Stimulated activated naive CD8-positive, alpha-beta T cell treated with anti-CD3 and anti-CD28 coated beads, Interleukin-15, amount 100 ng/mL, for 72 hours (primary cell): ENCODE results near the gene AMPH.
"Not testable (repeated sequence)": the region's sequence is repeated elsewhere in the genome, so short reads cannot be mapped to it uniquely, and the experiment has no call there.

Source experiments
- ATAC-seq: fragments of 150-1000 bp; cut with Tn5 transposase; 2 replicates; pipeline ENCODE4 v1.10.0; 2021; ENCODE audit warnings: mild to moderate bottlenecking, moderate library complexity
- DNase-seq, 2 donors: peaks; one replicate each; pipeline ENCODE4 v3.0.0; 2021 to 2022
- H3K27ac Mint-ChIP-seq, 2 donors: one replicate each; pipeline ENCODE4 v1.8.0; 2022; ENCODE audit warnings: mild to moderate bottlenecking in 2 of 2, mixed read lengths in 2 of 2, moderate library complexity in 2 of 2
- H3K27me3 Mint-ChIP-seq: one replicate; pipeline ENCODE4 v1.8.0; 2022; ENCODE audit warnings: mixed read lengths
- H3K4me1 Mint-ChIP-seq: one replicate; pipeline ENCODE4 v1.8.0; 2022; ENCODE audit warnings: mild to moderate bottlenecking, mixed read lengths
- H3K4me3 Mint-ChIP-seq, 2 donors: one replicate each; pipeline ENCODE4 v1.8.0; 2022; ENCODE audit warnings: mild to moderate bottlenecking in 2 of 2, mixed read lengths in 2 of 2, moderate library complexity in 1 of 2
- H3K9me3 Mint-ChIP-seq, 2 donors: one replicate each; pipeline ENCODE4 v1.8.0; 2022; ENCODE audit warnings: mixed read lengths in 2 of 2

AMPH gene

DNA sequence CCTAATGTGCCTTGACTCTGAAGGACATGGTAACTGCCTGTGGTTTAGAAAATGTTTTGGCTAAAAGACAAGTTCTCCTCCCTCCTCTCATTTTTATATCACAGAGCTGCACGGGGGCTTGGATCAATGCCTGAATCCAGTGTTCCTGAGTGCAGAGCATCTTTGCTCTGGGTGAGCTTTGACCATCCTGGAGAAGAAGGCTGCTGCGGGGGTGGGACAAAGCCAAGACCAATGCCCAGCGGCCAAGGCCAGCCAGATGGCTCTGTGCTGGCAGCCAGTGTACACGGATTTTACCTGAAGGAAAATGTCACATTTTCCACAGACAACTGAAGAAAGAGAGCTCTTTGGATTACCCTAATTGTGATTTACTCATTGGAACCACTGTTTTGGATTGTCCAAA is 255.7 kb downstream of the AMPH start:
- Mint-ChIP-seq H3K4me3 (no peak overlapping the region), H3K27ac (no peak overlapping the region), H3K4me1 (peaks cover 18% of the 10 kb centered on the region), H3K9me3 (no peaks in the 10 kb centered on the region), H3K27me3 (no peaks in the 10 kb centered on the region)
- DNase-seq (no peak), ATAC-seq (no peak)

- no peak overlapping the region for H3K27ac Mint-ChIP-seq
- H3K4me1 Mint-ChIP-seq = peaks cover 20% of the 10 kb centered on the region
- peak; percentile 49 for ATAC-seq
- peak; percentile 47 to 57 for DNase-seq
- no peaks in the 10 kb centered on the region for H3K9me3 Mint-ChIP-seq
- H3K27me3 Mint-ChIP-seq = no peaks in the 10 kb centered on the region
- H3K4me3 Mint-ChIP-seq = no peak overlapping the region
These were observed 256.7 kb downstream of the AMPH start for GRCh38 chr7:38374507-38374906.

GRCh38 chr7:38373155-38373554 is 258.0 kb downstream of the AMPH start:
- H3K4me1 Mint-ChIP-seq = peaks cover 32% of the 10 kb centered on the region
- DNase-seq = no peak
- no peak overlapping the region for H3K4me3 Mint-ChIP-seq
- no peak for ATAC-seq
- H3K27me3 Mint-ChIP-seq = no peaks in the 10 kb centered on the region
- no peak overlapping the region for H3K27ac Mint-ChIP-seq
- no peaks in the 10 kb centered on the region for H3K9me3 Mint-ChIP-seq

- DNase-seq (no peak), ATAC-seq (no peak)
- Mint-ChIP-seq H3K4me1 (peaks cover 35% of the 10 kb centered on the region), H3K9me3 (no peaks in the 10 kb centered on the region), H3K27me3 (no peaks in the 10 kb centered on the region), H3K27ac (no peak overlapping the region), H3K4me3 (no peak overlapping the region)
These were observed 258.9 kb downstream of the AMPH start for GRCh38 chr7:38372290-38372689.

DNA sequence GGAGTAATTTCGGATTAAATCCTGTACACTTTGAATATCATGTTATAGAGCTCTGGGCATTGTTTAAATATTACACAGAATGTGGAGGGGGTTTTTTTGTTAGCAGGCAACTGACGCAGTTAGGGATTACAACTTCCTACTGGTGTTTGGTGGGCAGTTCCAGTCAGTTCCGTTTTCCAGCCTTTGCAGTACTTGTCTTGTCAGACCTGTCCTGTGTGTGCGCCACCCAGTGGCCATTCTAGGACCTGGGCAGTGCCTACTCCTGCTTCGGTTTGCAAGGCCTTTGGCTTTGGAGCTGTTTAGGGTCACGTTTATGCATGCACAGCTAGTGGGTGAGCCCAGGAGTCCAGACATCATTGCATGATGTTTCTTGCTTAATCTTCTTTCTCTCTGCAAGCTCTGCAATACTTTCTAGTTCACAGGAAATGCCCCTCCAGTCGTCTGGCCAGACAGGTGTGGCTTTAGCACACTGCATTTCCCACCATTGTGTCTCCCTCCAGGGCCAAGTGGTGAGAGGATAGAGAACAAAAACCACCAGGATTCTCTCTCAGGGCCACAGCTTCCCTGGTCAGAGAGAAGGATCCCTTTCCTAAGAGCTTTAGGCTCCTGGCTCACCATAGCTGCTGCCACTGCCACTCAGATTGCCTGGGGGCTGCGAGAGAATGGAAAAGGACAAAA is 261.2 kb downstream of the AMPH start:
- ATAC-seq (peak; percentile 79), DNase-seq (peak; percentile 74 to 83)
- no peaks in the 10 kb centered on the region for H3K27me3 Mint-ChIP-seq
- H3K4me1 Mint-ChIP-seq = peaks cover 50% of the 10 kb centered on the region
- H3K27ac Mint-ChIP-seq = no peak overlapping the region
- H3K9me3 Mint-ChIP-seq = no peaks in the 10 kb centered on the region
- H3K4me3 Mint-ChIP-seq = peak overlapping the region; percentile 25 to 30

DNA sequence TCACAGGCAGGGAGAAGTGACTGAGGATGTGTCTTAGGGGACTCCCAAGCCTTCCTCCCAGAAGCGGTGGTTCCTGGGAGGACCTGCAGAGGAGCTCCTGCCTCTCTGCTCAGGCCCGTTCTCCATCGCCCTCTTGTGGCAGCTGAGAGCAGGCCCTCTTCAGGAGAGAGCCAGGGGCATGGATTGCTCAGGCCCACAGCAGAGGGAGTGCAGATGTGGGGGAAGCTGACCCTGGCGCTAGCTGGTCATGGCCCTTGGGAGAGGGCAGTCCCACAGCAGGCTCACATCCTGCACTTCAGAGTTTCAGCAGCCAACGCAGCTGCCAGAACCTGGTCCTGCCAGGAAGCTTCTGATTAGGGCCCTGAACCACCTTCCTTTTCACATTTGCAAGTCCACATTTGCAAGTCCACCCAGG is 263.0 kb downstream of the AMPH start:
- peak overlapping the region in 1 of 2 donors; percentile 68 for H3K27ac Mint-ChIP-seq
- no peaks in the 10 kb centered on the region for H3K9me3 Mint-ChIP-seq
- peak overlapping the region; percentile 66 to 67 for H3K4me3 Mint-ChIP-seq
- peak; percentile 65 to 76 for DNase-seq
- H3K27me3 Mint-ChIP-seq = no peaks in the 10 kb centered on the region
- peak; percentile 52 for ATAC-seq
- H3K4me1 Mint-ChIP-seq = peaks cover 67% of the 10 kb centered on the region

DNA sequence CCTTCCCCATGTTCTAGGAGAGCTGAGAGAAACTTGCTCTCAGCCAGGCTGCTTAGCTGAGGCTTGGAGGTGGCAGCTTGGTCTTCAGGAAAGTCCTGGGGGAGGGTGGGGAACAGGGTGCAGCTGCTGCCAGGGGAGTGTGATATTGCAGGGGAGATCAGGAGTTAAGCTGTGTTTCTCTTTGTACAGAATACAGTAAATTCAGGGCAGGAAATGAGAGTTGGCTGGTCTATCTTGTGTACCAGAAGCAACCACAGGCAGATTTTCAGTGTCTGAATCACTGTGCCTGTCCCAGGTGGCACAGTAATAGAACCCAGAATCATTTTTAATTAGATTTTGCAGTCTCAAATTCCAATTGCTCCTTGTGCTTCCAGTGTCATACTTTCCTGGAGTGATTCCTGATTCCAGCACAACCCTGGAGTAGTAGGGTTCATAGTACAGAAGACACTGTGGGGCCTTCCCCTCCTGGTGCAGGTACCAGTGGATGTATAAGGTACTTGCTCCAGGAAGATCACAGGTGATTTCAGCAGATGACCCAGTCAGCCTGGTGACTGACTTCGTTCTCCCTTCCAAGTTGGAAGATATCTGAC is 263.8 kb downstream of the AMPH start:
- H3K4me1 Mint-ChIP-seq = peaks cover 72% of the 10 kb centered on the region
- DNase-seq (peak in 1 of 2 donors; percentile 50), ATAC-seq (peak; percentile 84)
- peak overlapping the region; percentile 66 to 67 for H3K4me3 Mint-ChIP-seq
- no peaks in the 10 kb centered on the region for H3K9me3 Mint-ChIP-seq
- H3K27ac Mint-ChIP-seq = peak overlapping the region; percentile 66 to 68
- H3K27me3 Mint-ChIP-seq = no peaks in the 10 kb centered on the region

- Mint-ChIP-seq H3K4me1 (peaks cover 53% of the 10 kb centered on the region), H3K4me3 (peak overlapping the region; percentile 84 to 92)
These were observed 267.8 kb downstream of the AMPH start for GRCh38 chr7:38363379-38363778.

GRCh38 chr7:38362611-38363237 is 268.4 kb downstream of the AMPH start:
- Mint-ChIP-seq H3K27ac (peak overlapping the region; percentile 85 to 93), H3K4me1 (peaks cover 53% of the 10 kb centered on the region), H3K4me3 (peak overlapping the region; percentile 84 to 92)
- H3K27me3 Mint-ChIP-seq, H3K9me3 Mint-ChIP-seq: not testable (repeated sequence)
- peak; percentile 54 to 73 for DNase-seq
- peak; percentile 70 for ATAC-seq

More at GRCh38 chr7:38363379-38363778, 267.8 kb downstream of the AMPH start:
- ATAC-seq (peak; percentile 38), DNase-seq (peak; percentile 74 to 77)
- H3K27ac Mint-ChIP-seq = peak overlapping the region in 1 of 2 donors; percentile 28
- H3K27me3 Mint-ChIP-seq, H3K9me3 Mint-ChIP-seq: not testable (repeated sequence)

GRCh38 chr7:38360776-38361175 is 270.4 kb downstream of the AMPH start:
- DNase-seq = no peak
- H3K27ac Mint-ChIP-seq = no peak overlapping the region
- peak overlapping the region; percentile 95 to 97 for H3K4me3 Mint-ChIP-seq
- no peaks in the 10 kb centered on the region for H3K27me3 Mint-ChIP-seq
- no peaks in the 10 kb centered on the region for H3K9me3 Mint-ChIP-seq
- H3K4me1 Mint-ChIP-seq = peaks cover 46% of the 10 kb centered on the region
- ATAC-seq = no peak

DNA sequence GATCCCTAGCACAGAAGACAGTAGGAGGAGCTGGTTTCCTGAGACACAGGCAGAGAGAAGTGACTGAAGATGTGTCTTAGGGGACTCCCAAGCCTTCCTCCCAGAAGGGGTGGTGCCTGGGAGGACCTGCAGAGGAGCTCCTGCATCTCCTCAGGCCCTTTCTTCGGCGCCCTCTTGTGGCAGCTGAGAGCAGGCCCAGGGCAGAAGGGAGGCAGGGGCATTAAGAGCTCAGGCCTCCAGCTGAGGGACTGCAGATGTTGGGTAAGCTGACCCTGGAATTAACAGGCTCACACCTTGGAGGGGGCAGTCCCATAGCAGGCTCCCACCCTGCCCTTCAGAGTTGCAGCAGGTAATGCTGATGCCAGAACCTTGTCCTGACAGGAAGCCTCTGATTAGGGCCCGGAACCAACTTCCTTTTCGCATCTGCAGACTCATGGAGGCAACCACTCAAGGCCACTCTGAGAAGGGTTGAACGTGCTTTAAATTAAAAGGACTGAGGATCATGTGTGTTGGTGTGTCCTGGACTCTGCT is 272.0 kb downstream of the AMPH start:
- H3K9me3 Mint-ChIP-seq, H3K27me3 Mint-ChIP-seq: not testable (repeated sequence)
- ATAC-seq (peak; percentile 76), DNase-seq (peak; percentile 77 to 85)
- Mint-ChIP-seq H3K27ac (peak overlapping the region; percentile 92 to 97), H3K4me3 (peak overlapping the region; percentile 95 to 97), H3K4me1 (peaks cover 42% of the 10 kb centered on the region)

DNA sequence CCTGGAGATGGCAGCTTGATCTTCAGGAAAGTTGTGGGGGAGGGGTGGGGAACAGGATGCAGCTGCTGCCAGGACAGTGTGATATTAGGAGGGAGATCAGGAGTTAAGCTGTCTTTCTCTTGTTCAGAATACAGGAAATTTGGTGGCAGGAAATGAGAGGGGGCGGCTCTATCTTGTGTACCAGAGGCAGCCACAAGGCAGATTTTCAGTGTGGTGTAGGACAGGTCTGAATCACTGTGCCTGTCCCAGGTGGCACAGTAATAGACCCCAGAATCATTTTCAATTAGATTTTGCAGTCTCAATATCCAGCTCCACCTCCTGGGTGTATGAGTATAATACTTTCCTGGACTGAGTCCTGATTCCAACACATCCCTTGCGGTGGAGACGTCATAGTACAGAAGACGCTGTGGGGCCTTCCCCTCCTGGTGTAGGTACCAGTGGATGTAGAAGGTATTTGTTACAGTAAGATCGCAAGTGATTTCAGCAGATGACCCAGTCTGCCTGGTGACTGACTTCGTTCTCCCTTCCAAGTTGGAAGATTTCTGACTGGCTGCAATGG is 272.8 kb downstream of the AMPH start:
- DNase-seq (peak; percentile 40 to 64), ATAC-seq (peak; percentile 74)
- not testable (repeated sequence) for H3K27me3 Mint-ChIP-seq, H3K9me3 Mint-ChIP-seq
- Mint-ChIP-seq H3K4me3 (peak overlapping the region; percentile 95 to 97), H3K4me1 (peaks cover 41% of the 10 kb centered on the region), H3K27ac (peak overlapping the region; percentile 92 to 97)

- not testable (repeated sequence) for ATAC-seq, H3K27me3 Mint-ChIP-seq, H3K9me3 Mint-ChIP-seq, H3K27ac Mint-ChIP-seq
- peaks cover 29% of the 10 kb centered on the region for H3K4me1 Mint-ChIP-seq
- DNase-seq = peak in 1 of 2 donors; percentile 38
- peak overlapping the region in 1 of 2 donors; percentile 35 for H3K4me3 Mint-ChIP-seq
These were observed 276.8 kb downstream of the AMPH start for GRCh38 chr7:38354271-38354851.

- H3K27me3 Mint-ChIP-seq, H3K9me3 Mint-ChIP-seq: not testable (repeated sequence)
- H3K4me3 Mint-ChIP-seq = peak overlapping the region; percentile 64 to 80
- ATAC-seq (peak; percentile 64), DNase-seq (peak in 1 of 2 donors; percentile 38)
- H3K27ac Mint-ChIP-seq = peak overlapping the region in 1 of 2 donors; percentile 25
- H3K4me1 Mint-ChIP-seq = peaks cover 31% of the 10 kb centered on the region
These were observed 277.7 kb downstream of the AMPH start for GRCh38 chr7:38353431-38353881.

- H3K9me3 Mint-ChIP-seq = no peaks in the 10 kb centered on the region
- H3K4me1 Mint-ChIP-seq = peaks cover 24% of the 10 kb centered on the region
- DNase-seq = no peak
- no peaks in the 10 kb centered on the region for H3K27me3 Mint-ChIP-seq
- peak overlapping the region; percentile 21 to 85 for H3K4me3 Mint-ChIP-seq
- no peak for ATAC-seq
- H3K27ac Mint-ChIP-seq = no peak overlapping the region
These were observed 279.6 kb downstream of the AMPH start for GRCh38 chr7:38351601-38352000.
